ENCODE data around the gene TSTD1. TPM values are rescaled to one million over a fixed set of nuclear protein-coding genes. Genes with fewer than 3 reads are reported as not detected.

Gene TSTD1
- 56.5 TPM for total RNA-seq

GRCh38 chr1:161038523-161039153 is at the start of gene TSTD1:
Gene TSTD1 (minus strand): TSS chr1:161038964. CDS start chr1:161038889, 75 bp downstream.

GRCh38 chr1:161069731-161070270 is 31.0 kb upstream of the TSTD1 start, which contains the start of gene ARHGAP30:
Gene ARHGAP30 (minus strand): TSS chr1:161069891. CDS start chr1:161069624, 267 bp downstream.

GRCh38 chr1:161045736-161046604 is 7.2 kb upstream of the TSTD1 start, which contains the start of gene USF1:
Gene USF1 (minus strand): TSS chr1:161045977. CDS start chr1:161043275, 2,702 bp downstream.

GRCh38 chr1:161020509-161021164 is 18.1 kb downstream of the TSTD1 start, which contains the start of gene F11R:
Gene F11R (minus strand): TSS chr1:161021152. CDS start chr1:161021073, 79 bp downstream.

Small RNAs within 50 kb of the gene (small RNA-seq; reads per million reads assigned to genes)
- not detected for gene AL591806.2 (ENCODE audit: low replicate concordance)

Other genes with a start within 250 kb of the TSTD1 start
- gene LY9, start 242.8 kb downstream of the TSTD1 start, total RNA-seq = 0.93 TPM
- gene CD244, start 176.1 kb downstream of the TSTD1 start, total RNA-seq = 0.93 TPM
- gene ITLN1, start 153.8 kb downstream of the TSTD1 start, total RNA-seq = 3.2 TPM
- not detected for gene ITLN2, start 84.2 kb downstream of the TSTD1 start, total RNA-seq
- 96.5 TPM for gene F11R, start 17.8 kb downstream of the TSTD1 start, total RNA-seq
- 63.2 TPM for gene USF1, start 7.0 kb upstream of the TSTD1 start, total RNA-seq
- 5.5 TPM for gene ARHGAP30, start 30.9 kb upstream of the TSTD1 start, total RNA-seq
- 6.3 TPM for gene NECTIN4, start 50.6 kb upstream of the TSTD1 start, total RNA-seq
- 10.7 TPM for gene KLHDC9, start 59.4 kb upstream of the TSTD1 start, total RNA-seq
- 16.2 TPM for gene PFDN2, start 79.1 kb upstream of the TSTD1 start, total RNA-seq
- 43.4 TPM for gene NIT1, start 79.1 kb upstream of the TSTD1 start, total RNA-seq
- gene DEDD, start 93.7 kb upstream of the TSTD1 start, total RNA-seq = 22.9 TPM
- 58.5 TPM for gene UFC1, start 115.0 kb upstream of the TSTD1 start, total RNA-seq
- 27.8 TPM for gene USP21, start 120.5 kb upstream of the TSTD1 start, total RNA-seq
- gene PPOX, start 127.5 kb upstream of the TSTD1 start, total RNA-seq = 26.1 TPM
- 40.8 TPM for gene B4GALT3, start 138.5 kb upstream of the TSTD1 start, total RNA-seq
- 1.3 TPM for gene ADAMTS4, start 160.1 kb upstream of the TSTD1 start, total RNA-seq
- 161 TPM for gene NDUFS2, start 163.4 kb upstream of the TSTD1 start, total RNA-seq
- 21.9 TPM for gene FCER1G, start 176.3 kb upstream of the TSTD1 start, total RNA-seq
- gene APOA2, start 184.7 kb upstream of the TSTD1 start, total RNA-seq = 0.70 TPM
- gene TOMM40L, start 187.1 kb upstream of the TSTD1 start, total RNA-seq = 13.1 TPM
- 0.23 TPM for gene NR1I3, start 199.2 kb upstream of the TSTD1 start, total RNA-seq
- gene PCP4L1, start 219.8 kb upstream of the TSTD1 start, total RNA-seq = 1.3 TPM